Stimulated activated CD8-positive, alpha-beta memory T cell treated with anti-CD3 and anti-CD28 coated beads, Interleukin-12 subunit alpha, Interleukin-12 subunit beta, amount 100 ng/mL, for 24 hours (primary cell): ENCODE measurements around the gene TP53I13.
"Not testable (repeated sequence)": the region's sequence is repeated elsewhere in the genome, so short reads cannot be mapped to it uniquely, and the experiment has no call there.

Source experiments
- DNase-seq: peaks from one replicate; pipeline ENCODE4 v3.0.0-alpha.2; 2020; ENCODE audit errors: extremely low read depth

Gene TP53I13, protein sequence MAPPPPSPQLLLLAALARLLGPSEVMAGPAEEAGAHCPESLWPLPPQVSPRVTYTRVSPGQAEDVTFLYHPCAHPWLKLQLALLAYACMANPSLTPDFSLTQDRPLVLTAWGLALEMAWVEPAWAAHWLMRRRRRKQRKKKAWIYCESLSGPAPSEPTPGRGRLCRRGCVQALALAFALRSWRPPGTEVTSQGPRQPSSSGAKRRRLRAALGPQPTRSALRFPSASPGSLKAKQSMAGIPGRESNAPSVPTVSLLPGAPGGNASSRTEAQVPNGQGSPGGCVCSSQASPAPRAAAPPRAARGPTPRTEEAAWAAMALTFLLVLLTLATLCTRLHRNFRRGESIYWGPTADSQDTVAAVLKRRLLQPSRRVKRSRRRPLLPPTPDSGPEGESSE

GRCh38 chr17:29568331-29569244, at the start of gene TP53I13:
TP53I13 (plus strand) TSS chr17:29568701; CDS start chr17:29568759, 58 bp downstream.
- peak; percentile 71 for DNase-seq

DNA sequence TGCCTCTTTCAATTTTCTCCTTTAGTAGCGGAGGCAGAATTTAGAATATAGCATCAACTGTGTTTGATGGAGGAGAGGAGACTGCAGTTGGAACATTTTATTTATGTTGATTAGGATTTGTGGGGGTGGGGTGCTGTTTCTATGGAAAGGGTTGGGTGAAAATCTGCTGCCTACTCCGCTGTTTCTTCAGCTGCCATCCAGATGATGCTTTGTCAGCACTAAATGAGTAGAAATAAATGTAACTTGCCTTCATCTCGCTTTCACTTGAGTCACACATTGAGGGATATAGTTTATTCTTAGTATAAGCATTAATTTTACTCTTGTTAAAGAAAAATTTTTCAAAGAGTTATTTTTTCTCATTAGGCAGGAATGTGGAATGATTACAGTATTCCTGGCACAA, 43.8 kb upstream of the TP53I13 start:
- no peak for DNase-seq

DNA sequence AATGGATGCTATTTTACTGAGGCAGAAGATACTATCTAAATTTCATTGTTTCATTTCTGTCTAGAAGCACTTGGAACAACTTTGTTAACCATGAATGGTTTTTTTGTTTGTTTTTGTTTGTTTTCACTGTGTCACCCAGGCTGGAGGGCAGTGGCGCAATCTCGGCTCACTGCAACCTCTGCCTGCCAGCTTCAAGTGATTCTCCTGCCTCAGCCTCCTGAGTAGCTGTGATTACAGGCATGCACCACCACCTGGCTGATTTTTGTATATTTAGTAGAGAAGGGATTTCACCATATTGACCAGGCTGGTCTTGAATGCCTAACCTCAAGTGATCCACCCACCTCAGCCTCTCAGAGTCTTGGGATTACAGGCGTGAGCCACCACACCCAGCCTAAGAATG, 42.2 kb upstream of the TP53I13 start:
- DNase-seq: no peak

DNA sequence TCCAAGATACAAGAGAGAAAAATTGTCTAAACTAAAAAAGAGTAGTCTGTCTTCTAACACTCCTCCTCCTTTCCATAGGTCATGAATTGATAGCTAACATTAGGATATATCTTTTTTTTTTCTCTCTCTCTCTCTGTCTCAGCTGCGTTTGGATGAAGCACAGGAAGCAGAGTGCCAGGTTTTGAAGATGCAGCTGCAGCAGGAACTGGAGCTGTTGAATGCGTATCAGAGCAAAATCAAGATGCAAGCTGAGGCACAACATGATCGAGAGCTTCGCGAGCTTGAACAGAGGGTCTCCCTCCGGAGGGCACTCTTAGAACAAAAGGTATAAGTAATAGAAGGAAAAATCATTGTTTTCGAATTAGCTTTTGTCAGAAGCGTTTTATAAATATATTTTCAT, 34.5 kb upstream of the TP53I13 start:
- no peak for DNase-seq

GRCh38 chr17:29544066-29544465, 24.4 kb upstream of the TP53I13 start:
- no peak for DNase-seq

GRCh38 chr17:29546085-29546484, 22.4 kb upstream of the TP53I13 start:
- no peak for DNase-seq

DNA sequence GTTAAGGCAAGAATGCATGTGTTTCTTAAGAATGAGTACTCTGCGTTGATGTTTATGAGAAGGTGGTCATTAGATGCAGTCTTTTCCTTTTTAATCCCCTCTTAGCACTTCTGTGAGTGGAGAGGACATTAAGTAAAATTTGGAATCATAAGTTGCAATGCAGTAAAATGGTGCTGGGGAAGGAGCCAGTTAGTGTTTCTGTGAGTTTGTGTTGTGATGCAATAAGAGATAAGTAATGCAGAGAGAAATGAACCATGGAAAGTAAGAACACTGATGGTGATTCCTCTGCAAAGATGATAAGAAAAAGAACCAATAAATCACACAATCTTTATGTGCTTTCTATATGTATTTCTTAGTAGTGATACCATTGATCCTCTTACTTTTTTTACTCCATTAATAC, 21.7 kb upstream of the TP53I13 start:
- DNase-seq: no peak

DNA sequence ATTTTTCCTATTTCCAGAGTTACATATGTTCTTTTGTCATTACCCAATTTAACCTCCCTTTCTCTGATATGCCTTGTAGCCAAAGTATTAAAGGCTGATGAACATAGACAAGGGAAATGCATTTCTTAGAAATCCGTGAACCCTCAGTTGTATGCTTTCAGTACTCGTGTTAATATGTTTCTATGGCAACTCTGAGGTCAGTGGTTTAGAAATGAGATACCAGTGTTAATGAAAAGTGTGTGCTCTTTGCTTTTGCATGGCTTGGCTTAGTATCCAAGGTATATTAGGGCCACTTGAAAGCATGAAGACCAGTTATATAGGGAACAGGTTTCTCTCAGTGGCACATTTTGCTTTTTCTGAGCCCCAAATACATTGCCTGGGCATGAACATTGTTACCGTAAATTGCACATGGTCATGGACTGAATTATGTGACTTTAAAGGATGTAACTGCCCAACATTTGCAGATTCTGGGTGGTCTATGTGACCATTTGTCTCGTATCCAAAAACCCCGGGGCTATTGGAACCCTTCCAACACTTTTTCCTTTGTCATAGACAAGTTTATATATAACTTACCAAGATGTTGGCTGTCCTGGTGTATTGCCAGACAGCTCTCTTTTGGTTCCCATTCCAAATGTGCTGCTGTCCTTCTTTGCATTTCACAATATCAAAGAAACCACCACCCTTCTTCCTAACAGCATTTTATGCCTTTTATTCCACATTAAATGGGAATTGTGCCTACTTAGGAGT, 19.2 kb upstream of the TP53I13 start:
- DNase-seq: no peak

GRCh38 chr17:29555840-29556239, 12.7 kb upstream of the TP53I13 start:
- DNase-seq: no peak

DNA sequence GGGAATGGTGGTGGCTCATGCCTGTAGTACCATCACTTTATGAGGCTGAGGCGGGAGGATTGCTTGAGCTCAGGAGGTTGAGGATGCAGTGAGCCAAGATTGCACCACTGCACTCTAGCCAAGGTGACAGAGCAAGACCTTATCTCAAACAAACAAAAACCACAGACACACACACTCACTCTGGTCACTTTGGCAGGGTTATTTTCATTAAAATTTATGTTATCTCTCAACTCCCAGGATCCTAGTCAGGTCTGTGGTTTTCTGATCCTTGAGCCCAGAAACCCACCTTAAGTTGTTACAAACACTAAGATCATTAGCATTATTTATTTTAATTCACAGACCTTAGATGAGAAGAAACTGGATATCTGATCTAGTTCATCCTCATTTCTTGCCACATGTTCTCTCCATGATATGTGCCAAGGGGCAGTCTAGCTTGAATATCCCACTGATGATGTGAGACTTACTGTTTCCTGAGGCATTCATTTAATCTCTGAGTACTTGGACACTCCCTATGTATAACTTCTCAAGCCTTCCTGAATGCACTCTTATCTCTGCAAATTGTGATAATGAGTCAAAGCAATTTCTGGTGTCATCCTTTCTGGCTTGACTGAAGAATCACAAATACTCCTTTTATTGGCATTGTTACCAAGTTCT, 11.3 kb upstream of the TP53I13 start:
- DNase-seq: no peak

- no peak for DNase-seq
Observed at GRCh38 chr17:29557739-29558116, 10.8 kb upstream of the TP53I13 start.

DNA sequence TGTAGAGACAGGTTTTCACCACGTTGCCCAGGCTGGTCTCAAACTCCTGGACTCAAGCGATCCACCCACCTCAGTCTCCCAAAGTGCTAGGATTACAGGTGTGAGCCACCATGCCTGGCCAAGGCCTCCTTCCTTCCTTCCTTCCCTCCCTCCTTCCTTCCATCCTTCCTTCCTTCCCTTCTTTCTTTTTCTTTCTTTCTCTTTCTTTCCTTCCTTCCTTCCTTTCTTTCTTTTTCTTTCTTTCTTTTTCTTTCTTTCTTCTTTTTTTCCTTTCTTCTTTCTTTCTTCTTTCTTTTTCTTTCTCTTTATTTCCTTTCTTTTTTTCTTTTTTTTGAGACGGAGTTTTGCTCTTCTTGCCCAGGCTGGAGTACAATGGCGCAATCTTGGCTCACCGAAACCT, 10.4 kb upstream of the TP53I13 start:
- DNase-seq: not testable (repeated sequence)

- DNase-seq: no peak
Observed at GRCh38 chr17:29559640-29560039, 8.9 kb upstream of the TP53I13 start.

GRCh38 chr17:29560316-29560715, 8.2 kb upstream of the TP53I13 start:
- DNase-seq: no peak

GRCh38 chr17:29561554-29562517, 6.7 kb upstream of the TP53I13 start:
- DNase-seq: no peak

DNA sequence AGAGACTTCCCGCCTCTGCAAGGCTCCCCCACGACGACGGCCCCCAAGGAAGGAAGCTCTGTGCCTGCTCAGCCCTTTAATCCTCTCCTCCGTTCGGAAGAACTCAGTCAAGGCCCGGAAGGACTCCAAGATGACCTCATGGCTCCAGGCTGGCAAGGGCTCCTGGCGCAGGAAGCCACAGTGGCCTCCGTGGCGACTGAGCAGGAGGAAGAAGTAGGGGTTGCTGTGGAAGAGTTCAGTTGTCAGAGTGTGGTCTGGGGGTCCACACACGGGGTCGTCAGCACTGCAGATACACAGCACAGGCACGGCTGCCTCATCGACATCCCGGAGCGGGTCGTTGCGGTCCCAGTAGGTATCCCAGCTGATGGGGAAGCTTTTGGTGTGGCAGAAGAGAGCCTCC, 5.9 kb upstream of the TP53I13 start:
- DNase-seq: no peak

DNA sequence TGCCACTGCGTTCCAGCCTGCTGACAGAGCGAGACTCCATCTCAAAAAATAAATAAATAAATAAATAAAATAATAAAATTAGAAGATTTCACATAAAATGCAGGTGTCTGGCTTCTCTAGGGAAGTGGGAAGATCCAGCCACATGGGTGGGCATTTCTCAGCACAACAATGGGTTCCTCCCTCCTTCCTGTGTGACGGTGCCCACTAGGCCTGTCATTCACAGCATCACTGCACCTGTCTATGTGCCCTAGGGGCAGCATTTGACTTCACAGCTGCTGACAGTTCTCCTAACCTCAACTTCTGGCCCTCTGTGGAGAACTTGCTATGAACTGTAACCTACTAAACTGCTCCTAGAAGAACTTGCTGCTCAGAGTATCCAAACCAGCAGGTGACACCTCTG, 4.7 kb upstream of the TP53I13 start:
- no peak for DNase-seq

GRCh38 chr17:29565643-29566472, 2.6 kb upstream of the TP53I13 start:
- no peak for DNase-seq

DNA sequence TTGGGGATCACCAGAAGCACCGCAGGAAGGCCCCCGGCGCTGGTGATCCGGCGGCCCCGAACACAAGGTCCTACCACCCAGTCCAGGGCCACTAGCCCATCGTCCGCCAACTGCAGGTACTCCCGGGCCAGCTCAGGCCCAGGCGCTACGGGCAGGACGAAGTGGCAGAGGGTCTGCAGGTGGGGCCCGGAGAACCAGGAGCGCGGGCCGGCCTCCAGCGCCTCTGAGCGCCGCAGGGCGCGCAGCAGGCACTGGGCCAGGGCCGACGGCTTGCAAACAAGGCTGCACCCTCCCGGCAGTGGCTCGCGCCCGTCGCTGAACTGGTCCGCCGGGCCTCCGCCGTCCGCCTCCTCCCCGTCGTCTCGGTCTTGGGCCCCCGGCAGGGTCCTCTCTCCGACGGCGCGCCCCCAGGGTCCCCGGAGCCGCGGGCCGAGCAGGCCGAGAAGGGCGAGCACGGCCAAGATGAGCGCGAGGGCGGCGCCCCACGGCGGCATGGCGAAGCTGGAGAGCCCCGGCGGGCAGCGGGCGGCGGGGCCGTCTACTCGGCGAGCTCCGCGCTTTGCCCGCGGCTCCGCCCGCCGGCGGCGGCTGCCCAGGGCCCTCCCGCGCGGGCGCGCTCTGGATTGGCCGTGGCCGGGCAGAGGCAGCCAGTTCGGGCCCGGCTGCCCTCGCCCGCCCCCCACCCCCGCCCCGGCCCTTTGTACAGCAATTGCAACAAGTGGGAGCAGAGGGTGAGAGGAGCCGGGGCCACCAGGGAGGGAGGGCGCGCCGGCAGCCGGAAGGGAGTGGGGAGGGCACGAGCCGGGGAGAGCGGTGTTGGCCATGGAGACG, 1.8 kb upstream of the TP53I13 start, which contains the start of gene ABHD15:
Gene ABHD15 (minus strand): TSS at position 565 of the 831 bp plus-strand sequence. CDS start 71 bp downstream, at position 494.
- no peak for DNase-seq
